NCI-H2196 treated with DMSO at 0.1 percent for 48 hours (cell line): Measurements from ENCODE around the gene ACOT9.
"Not testable (repeated sequence)": the region's sequence is repeated elsewhere in the genome, so short reads cannot be mapped to it uniquely, and the experiment has no call there.

Experiments used
- DNase-seq: peaks from one replicate; lab custom pipeline; 2025; ENCODE audit not compliant: unreplicated experiment; lab: John Stamatoyannopoulos, UW

The ACOT9 gene

GRCh38 chrX:23765868-23766267, 22.8 kb upstream of the ACOT9 start:
- no peak for DNase-seq

DNA sequence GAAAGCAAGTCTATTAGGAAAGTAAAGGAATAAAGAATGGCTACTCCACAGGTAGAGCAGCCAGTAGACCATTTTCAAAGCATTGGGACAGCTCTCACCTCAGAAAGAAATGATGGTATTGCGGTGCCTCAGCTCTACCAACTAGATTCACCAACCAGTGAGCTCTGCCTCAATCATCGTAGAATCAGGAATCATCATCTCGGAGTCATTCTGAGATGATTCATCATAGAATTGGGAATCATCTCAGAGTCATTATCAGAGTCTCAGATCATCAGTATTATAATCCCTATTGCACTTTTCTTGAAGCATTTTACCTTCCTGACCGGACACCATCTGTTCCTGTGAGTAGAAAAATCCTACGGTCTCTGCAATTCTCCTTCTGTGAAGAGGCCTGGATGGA, 22.4 kb upstream of the ACOT9 start:
- no peak for DNase-seq

GRCh38 chrX:23764188-23764984, 21.3 kb upstream of the ACOT9 start:
- DNase-seq = no peak

DNA sequence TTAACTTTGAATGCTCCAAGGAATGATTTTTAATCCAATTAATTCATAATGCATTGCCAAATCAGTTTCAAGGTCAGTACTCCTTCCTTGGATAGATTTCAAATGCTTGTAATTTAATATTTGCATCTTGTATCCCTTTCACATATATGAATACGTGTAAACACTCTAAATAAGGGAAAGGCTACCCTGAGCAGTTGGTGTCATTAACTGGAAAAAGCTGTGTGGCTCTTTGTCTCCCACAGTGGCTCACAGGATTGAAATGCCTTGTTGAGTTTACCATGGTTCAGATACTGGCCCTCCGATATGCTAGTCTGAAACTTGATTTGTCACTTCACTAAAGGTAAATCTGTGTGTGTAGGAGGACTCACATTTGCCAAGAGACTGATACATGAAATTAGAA, 16.7 kb upstream of the ACOT9 start:
- DNase-seq = no peak

DNA sequence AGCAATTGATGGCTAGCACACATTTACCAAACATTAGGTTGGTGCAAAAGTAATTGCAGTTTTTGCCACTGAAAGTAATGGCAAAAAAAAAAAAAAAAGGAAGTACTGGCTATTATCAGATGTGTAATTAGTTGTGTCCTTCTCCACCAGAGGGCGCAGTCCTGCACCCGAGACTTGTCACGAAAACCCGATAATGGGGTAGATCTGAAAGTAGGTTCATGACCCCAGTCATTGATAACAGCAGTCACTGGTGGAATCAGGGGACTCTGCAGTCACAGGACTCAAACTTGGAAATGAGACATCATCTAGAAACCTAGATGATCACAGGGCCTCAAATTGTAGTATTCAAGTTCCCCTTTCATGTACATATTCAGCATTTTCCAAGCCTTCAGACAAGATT, 13.1 kb upstream of the ACOT9 start:
- DNase-seq = no peak

GRCh38 chrX:23754664-23755063, 11.6 kb upstream of the ACOT9 start:
- no peak for DNase-seq

DNA sequence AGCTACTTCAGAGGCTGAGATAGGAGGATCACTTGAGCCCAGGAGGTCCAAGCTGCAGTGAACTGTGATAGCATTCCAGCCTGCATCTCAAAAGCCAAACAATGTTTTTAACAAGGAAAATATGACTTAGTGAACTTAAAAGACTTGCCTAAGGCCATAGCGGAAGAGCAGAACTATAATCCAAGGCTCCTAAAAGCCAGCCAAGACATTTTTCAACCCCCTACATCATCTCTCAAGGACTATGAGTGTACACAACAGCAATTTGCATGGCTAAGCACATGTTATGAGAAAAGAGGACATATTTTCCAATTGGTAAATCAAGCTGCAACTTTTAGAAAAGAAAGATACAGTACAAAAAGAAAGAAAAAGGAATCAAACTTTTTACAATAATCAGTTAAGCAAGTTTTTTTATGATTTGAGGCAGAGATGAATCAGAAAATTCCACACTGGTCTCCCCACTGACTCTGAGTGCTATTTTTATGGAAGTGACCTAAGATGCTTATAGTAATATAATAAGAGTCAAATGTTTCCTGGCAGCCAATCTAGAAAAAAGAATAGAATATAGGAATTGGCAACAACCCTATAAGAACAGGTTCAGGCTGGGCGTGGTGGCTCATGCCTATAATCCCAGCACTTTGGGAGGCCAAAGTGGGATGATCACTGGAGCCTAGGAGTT, 9.8 kb upstream of the ACOT9 start:
- DNase-seq = no peak

DNA sequence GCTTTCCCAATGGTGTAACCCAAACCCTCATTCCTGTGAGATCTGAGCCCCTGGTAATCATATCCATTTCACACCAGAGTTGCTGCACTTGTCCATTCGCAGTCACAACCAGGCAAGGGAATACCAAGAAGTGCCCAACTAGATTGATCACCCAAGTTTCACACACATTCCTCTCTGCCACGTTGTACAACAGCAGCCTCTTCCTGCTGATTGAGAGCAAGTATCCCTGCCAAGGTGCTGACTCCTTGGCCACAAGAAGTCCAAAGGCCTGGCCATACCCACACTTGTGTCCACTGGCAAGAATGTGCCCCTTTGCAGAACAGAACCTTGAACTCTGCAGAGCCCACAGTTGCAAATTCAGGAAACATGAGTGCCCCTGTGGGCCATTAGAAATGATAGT, 6.5 kb upstream of the ACOT9 start:
- no peak for DNase-seq

GRCh38 chrX:23749129-23749528, 6.1 kb upstream of the ACOT9 start:
- DNase-seq = no peak

DNA sequence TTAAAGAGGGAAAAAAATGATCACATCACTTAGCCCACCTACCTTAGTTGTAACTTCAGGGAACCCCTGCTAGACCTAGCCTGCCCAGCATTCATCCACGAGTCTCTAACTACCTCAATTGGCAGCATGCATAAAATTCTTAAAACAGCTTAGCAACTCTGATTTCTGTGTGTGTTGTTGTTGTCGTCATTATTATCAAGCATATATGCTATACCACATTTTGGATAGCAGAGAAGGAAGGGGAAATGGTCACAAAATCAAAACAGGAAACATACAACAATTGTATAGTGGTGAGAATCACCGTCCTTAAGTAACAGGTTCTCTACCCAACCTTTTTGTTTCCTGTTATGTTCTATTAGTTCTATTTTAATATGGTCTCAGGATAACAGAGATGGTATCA, 2.7 kb upstream of the ACOT9 start:
- DNase-seq = no peak

GRCh38 chrX:23743623-23743971, 521 bp upstream of the ACOT9 start:
- not testable (repeated sequence) for DNase-seq

DNA sequence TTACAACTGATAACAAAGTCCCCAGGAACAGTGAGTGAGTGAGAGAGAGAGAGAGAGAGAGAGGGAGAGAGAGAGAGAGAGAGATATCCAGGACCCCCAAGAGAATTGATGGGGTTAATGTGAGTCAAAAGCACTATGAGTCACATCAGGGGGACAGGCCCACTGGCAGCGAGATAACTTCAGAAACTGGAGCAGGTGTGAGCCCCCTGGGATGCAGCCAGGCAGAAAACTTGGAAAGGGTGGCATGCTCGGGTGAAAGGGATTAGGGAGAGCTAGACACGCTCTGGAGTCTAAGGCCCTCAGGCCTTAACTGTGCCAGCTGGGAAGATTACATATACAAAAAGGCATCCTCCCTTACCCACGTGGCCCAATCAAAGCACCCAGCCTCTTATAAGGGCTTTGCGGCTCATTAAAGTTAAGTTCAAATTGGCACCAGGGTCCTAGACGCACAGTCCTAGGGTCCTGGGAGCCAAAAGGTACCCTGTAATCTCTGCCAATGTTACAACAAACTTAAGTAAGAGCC, 841 bp downstream of the ACOT9 start:
- no peak for DNase-seq

GRCh38 chrX:23737413-23737812, 5.7 kb downstream of the ACOT9 start:
- DNase-seq = no peak

DNA sequence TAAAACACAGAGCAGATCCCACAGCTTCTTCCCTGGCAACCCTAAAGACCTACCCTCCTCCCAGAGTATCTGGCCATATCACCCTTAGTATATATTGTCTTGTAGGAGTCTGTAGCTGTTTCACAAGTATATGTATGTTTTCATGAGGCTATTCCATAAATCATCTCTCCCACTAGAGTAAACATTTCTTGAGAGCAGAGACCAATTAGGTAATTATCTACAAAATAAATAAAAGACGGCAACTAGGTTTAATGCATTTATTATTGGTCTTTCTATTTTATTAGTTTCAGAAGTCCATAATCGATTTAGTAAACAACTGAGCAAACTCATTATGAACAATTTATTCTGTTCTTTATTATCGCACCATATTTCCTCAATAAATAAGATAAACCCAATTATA, 7.0 kb downstream of the ACOT9 start:
- no peak for DNase-seq

DNA sequence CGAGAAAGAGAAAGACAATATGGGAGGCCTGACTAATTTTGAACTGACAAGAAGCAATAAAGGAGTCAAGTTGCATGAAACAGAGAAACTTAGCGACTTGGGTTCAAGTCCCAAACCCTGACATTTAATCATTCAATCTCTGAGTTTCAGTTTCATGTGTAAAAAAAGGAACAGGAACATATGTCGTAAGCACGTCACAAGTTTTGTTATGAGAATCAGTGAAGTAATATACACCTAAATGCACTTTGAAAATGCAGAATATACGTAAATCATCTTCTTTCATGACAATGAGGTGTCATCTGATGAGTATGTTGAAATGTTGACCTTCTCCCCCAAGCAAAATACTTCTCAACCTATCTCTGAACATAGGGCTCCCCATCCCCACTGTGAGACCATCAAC, 10.4 kb downstream of the ACOT9 start:
- DNase-seq = no peak

DNA sequence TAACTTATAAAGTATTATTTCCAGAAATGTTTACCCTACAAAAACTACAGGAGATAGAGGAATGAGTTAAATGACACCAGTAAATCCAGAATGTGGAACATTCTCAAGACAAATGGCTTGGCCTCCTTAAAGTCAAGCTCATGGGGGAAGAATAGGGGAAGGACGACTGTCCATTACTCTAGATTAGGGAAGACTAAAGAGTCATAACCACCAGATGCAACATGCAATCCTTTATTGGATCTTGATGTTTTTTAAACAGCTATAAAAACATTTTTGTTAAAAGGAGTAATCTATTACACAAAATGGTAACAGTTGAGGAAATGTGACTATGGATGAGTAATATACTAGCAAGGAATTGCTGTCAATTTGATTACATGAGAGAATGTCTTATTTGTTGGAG, 11.1 kb downstream of the ACOT9 start:
- no peak for DNase-seq

GRCh38 chrX:23729214-23729613, 13.9 kb downstream of the ACOT9 start:
- no peak for DNase-seq

- no peak for DNase-seq
Observed at GRCh38 chrX:23727206-23727605, 15.9 kb downstream of the ACOT9 start.

DNA sequence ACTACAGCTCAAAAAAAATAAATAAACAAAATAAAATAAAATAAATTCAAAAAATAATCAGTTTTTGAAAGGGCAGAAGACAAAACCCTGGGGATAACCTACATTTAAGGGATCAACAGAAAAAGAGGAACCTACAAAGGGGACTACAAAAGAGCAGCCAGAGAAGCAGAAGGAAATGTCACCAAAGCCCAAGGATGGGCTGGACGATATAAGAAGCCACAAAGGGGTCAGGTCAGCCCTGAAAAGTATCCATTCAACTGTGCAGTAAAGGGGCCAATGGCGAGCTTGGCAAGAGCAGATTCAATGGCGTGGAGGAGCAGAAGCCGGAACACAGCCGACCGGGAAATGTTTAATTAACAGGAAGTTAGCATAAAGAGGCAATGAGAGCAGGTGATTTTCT, 16.9 kb downstream of the ACOT9 start:
- DNase-seq = no peak

- DNase-seq = no peak
Observed at GRCh38 chrX:23720117-23720677, 22.9 kb downstream of the ACOT9 start.

DNA sequence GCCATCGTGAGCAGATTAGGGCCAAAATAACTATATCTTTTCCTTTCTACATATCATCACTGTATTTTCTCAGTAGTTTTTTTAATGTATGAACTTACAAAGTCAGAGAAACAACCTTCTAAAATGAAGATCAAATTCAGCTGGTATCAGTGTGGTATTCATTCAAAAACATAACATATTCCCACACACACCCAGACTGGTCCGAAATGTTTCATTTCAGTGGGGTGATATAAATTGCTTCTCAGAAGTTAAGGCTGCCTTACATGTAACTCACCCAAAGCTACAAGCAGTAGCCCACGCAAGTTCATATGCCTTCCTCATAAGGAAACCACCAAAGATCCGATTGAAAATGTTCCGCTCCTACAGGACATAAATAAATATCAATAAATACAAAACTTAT, 37.8 kb downstream of the ACOT9 start:
- DNase-seq = no peak

- DNase-seq = no peak
Observed at GRCh38 chrX:23704673-23705206, 38.3 kb downstream of the ACOT9 start.
